Stimulated activated CD4-positive, alpha-beta T cell treated with anti-CD3 and anti-CD28 coated beads, TNF-alpha, amount 100 ng/mL, for 4 hours (primary cell): ENCODE results near the gene CACNA1D.
"Not testable (repeated sequence)": the region's sequence is repeated elsewhere in the genome, so short reads cannot be mapped to it uniquely, and the experiment has no call there.

Experiments used
- DNase-seq, 3 experiments: peaks; one replicate each; pipeline ENCODE4 v3.0.0-alpha.2; 2020; ENCODE audit warnings: low read depth in 3 of 3

CACNA1D gene

GRCh38 chr3:53614307-53614706, 119.9 kb downstream of the CACNA1D start:
- no peak for DNase-seq

- DNase-seq = no peak
Observed at GRCh38 chr3:53616321-53616720, 121.9 kb downstream of the CACNA1D start.

GRCh38 chr3:53616971-53617892, 122.8 kb downstream of the CACNA1D start:
- no peak for DNase-seq

- no peak for DNase-seq
Observed at GRCh38 chr3:53617893-53618523, 123.6 kb downstream of the CACNA1D start.

- no peak for DNase-seq
Observed at GRCh38 chr3:53618524-53618906, 124.1 kb downstream of the CACNA1D start.

- no peak for DNase-seq
Observed at GRCh38 chr3:53618936-53619335, 124.5 kb downstream of the CACNA1D start.

GRCh38 chr3:53624061-53624857, 129.8 kb downstream of the CACNA1D start:
- DNase-seq = no peak

- DNase-seq = no peak
Observed at GRCh38 chr3:53626876-53627275, 132.5 kb downstream of the CACNA1D start.

GRCh38 chr3:53628536-53629401, 134.4 kb downstream of the CACNA1D start:
- DNase-seq = no peak

- no peak for DNase-seq
Observed at GRCh38 chr3:53629402-53629723, 135.0 kb downstream of the CACNA1D start.

- no peak for DNase-seq
Observed at GRCh38 chr3:53630547-53630946, 136.1 kb downstream of the CACNA1D start.

GRCh38 chr3:53633197-53633787, 138.9 kb downstream of the CACNA1D start:
- no peak for DNase-seq

GRCh38 chr3:53635041-53635440, 140.6 kb downstream of the CACNA1D start:
- no peak for DNase-seq

- not testable (repeated sequence) for DNase-seq
Observed at GRCh38 chr3:53638806-53639205, 144.4 kb downstream of the CACNA1D start.

- DNase-seq = no peak
Observed at GRCh38 chr3:53641397-53641796, 147.0 kb downstream of the CACNA1D start.

- DNase-seq = no peak
Observed at GRCh38 chr3:53642211-53642610, 147.8 kb downstream of the CACNA1D start.

- DNase-seq = no peak
Observed at GRCh38 chr3:53643757-53644156, 149.3 kb downstream of the CACNA1D start.

GRCh38 chr3:53645754-53646153, 151.3 kb downstream of the CACNA1D start:
- DNase-seq = no peak

- DNase-seq = no peak
Observed at GRCh38 chr3:53646723-53647122, 152.3 kb downstream of the CACNA1D start.

GRCh38 chr3:53649816-53650215, 155.4 kb downstream of the CACNA1D start:
- no peak for DNase-seq

- DNase-seq = no peak
Observed at GRCh38 chr3:53650424-53650823, 156.0 kb downstream of the CACNA1D start.
